ENCODE results near the gene NUDT19.

DNA sequence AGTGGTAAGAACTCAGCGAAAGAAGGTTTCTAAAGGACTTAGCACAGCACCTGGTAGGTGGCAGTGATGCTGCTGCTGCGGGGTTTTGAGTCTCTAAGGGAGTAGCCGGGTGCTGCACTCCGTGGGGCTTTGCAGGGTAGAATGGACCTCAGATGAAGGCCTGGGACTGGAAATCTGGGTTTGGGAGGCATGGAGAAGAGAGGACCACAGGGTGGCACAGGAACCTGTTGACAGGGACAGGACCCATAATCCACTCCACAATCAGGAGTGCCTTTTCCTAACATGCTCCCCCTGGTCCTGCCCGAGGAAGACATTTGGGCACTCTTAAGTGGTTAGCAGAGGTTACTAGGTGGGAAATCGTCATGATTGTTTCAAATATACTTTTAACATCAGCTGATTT lies 57.7 kb downstream of the NUDT19 start:
- TF ChIP-seq CTCF (conservative IDR thresholded peaks at IDR 0.05; ENCODE audit: low read depth, low read length) (no peak), EZH2 (IDR thresholded peaks at IDR 0.05; ENCODE audit: borderline replicate concordance, low read depth, low read length, poor library complexity, severe bottlenecking) (no peak)
